Uterus (tissue), 4 donors: ENCODE results near the gene LSM4. TPM values are rescaled to one million over a fixed set of nuclear protein-coding genes. Genes with fewer than 3 reads are reported as not detected.

Source experiments
- DNase-seq, 2 donors: peaks; one replicate each; pipeline ENCODE4 v3.0.0-alpha.2; 2019 to 2020
- H3K27ac ChIP-seq, 2 donors: fragments of 200-600 bp; sonication (generic); 1 replicate in 1 of 2; 2 replicates in 1 of 2; pipeline ENCODE4 v1.5.1; 2016 to 2018
- H3K27me3 ChIP-seq, 2 donors: fragments of 200-600 bp; sonication (generic); one replicate each; pipeline ENCODE4 v1.5.1; 2018 to 2019; ENCODE audit warnings: control low read depth in 1 of 2
- H3K36me3 ChIP-seq, 2 donors: fragments of 200-600 bp; sonication (generic); one replicate each; pipeline ENCODE4 v1.5.1; 2019; ENCODE audit warnings: control low read depth in 1 of 2
- H3K4me1 ChIP-seq, 2 donors: fragments of 200-600 bp; sonication (generic); one replicate each; pipeline ENCODE4 v1.5.1; 2018 to 2019; ENCODE audit warnings: control low read depth in 1 of 2
- H3K4me3 ChIP-seq, 2 donors: fragments of 200-600 bp; sonication (generic); 1 replicate in 1 of 2; 2 replicates in 1 of 2; pipeline ENCODE4 v1.5.1; 2018 to 2019; ENCODE audit warnings: mild to moderate bottlenecking in 1 of 2
- H3K9me3 ChIP-seq, 2 donors: fragments of 200-600 bp; sonication (generic); one replicate each; pipeline ENCODE4 v1.5.1; 2019; ENCODE audit warnings: control low read depth in 1 of 2
- POLR2A ChIP-seq, 2 donors: fragments of 450-650 bp; IDR thresholded peaks; one replicate each; pipeline ENCODE4 v1.6.1; 2016; ENCODE audit warnings: antibody characterized with exemption in 2 of 2, mild to moderate bottlenecking in 1 of 2, moderate library complexity in 1 of 2
- intact Hi-C: fragments of 100-400 bp; cut with DNase I; formaldehyde crosslinking; loops from one replicate; pipeline ENCODE4 v1.15.1; 2023; ENCODE audit warnings: low total_unique reads
- total RNA-seq, 4 donors: library from RNA; depleted of rRNA in 3 of 4; stranded (reverse); fragments of >200 nt in 3 of 4; gene quantifications; one replicate each; pipeline versions ENCODE4 v1.1.0 to v1.2.4, GENCODE V29; 2014 to 2023
- TF ChIP-seq, protein P1 (sequence below), 4 experiments: fragments of 200-600 bp in 2 of 4; fragments of 450-650 bp in 2 of 4; sonication (generic) in 2 of 4; IDR thresholded peaks; one replicate each; pipeline ENCODE4 v1.5.1; 2016 to 2019; ENCODE audit warnings: antibody characterized with exemption in 4 of 4, mild to moderate bottlenecking in 2 of 4, moderate library complexity in 1 of 4
- donor health status: DM: yes; HTN: yes; CAD: no.

The LSM4 gene
- total RNA-seq, 4 donors from 2014 or later, result 8.8 to 120 (median 64.2) TPM

DNA sequence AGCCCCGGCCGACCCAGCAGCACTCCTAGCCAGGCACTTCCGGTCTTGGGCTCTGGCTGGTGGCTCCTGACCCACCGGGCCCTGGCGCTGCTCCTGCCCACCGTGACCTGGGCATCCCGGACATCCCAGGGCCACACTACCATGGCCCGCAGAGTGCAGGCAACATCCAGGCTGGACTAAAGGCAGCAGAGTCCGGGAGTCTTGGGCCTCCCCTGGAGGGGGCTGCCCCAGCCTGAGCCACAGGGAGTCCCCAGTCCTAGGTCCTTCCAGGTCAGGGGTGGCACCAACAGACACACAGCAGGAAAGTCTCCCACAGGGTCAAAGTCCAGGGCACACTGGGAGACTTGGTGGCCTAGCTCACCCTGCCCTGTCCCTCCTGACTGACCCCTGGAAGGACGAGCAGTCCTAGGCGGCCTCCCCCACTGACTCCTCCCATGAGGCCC lies 10.8 kb downstream of the LSM4 start:
- Histone ChIP-seq H3K27me3 (no peaks in the 10 kb centered on the region), H3K9me3 (no peaks in the 10 kb centered on the region), H3K4me1 (no peaks in the 10 kb centered on the region), H3K4me3 (no peak overlapping the region), H3K27ac (no peak overlapping the region), H3K36me3 (no peaks in the 10 kb centered on the region)
- TF ChIP-seq, protein P1, sequence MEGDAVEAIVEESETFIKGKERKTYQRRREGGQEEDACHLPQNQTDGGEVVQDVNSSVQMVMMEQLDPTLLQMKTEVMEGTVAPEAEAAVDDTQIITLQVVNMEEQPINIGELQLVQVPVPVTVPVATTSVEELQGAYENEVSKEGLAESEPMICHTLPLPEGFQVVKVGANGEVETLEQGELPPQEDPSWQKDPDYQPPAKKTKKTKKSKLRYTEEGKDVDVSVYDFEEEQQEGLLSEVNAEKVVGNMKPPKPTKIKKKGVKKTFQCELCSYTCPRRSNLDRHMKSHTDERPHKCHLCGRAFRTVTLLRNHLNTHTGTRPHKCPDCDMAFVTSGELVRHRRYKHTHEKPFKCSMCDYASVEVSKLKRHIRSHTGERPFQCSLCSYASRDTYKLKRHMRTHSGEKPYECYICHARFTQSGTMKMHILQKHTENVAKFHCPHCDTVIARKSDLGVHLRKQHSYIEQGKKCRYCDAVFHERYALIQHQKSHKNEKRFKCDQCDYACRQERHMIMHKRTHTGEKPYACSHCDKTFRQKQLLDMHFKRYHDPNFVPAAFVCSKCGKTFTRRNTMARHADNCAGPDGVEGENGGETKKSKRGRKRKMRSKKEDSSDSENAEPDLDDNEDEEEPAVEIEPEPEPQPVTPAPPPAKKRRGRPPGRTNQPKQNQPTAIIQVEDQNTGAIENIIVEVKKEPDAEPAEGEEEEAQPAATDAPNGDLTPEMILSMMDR (IDR thresholded peaks at IDR 0.05), result no peak
- TF ChIP-seq POLR2A (IDR thresholded peaks at IDR 0.05), result no peak
- DNase-seq, result no peak
- intact Hi-C loops, result no loop called here

- TF ChIP-seq POLR2A (IDR thresholded peaks at IDR 0.05), result no peak
- TF ChIP-seq, protein P1 (IDR thresholded peaks at IDR 0.05), result no peak
- H3K27ac ChIP-seq, result no peak overlapping the region
- DNase-seq, result no peak
- H3K27me3 ChIP-seq, result no peaks in the 10 kb centered on the region
- H3K9me3 ChIP-seq, result no peaks in the 10 kb centered on the region
- no peaks in the 10 kb centered on the region for H3K36me3 ChIP-seq
- intact Hi-C loops, result no loop called here
- H3K4me3 ChIP-seq, result no peak overlapping the region
- H3K4me1 ChIP-seq, result peaks cover 0 to 1% of the 10 kb centered on the region in 2 donors
Observed at GRCh38 chr19:18311502-18312091, 11.3 kb downstream of the LSM4 start.

DNA sequence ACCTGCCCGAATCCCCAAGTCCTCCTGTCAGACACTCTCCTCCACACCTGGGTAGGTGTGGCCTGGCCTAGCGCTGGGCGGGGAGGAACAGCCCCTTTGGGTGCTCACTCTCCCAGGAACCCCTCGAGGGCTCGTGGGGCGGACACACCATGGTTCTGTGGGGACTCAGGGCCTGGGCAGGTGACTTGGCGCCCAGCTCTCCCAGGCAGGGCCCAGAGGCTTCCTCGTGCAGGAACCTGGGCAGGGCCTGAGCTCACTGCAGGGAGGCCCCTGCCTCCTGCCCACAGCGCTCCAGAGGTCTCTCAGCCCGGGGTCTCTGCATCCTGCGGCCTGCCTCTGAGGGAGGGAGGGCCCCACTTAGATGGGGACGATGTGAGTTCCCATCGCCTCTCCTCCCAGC lies 11.9 kb downstream of the LSM4 start:
- Histone ChIP-seq H3K4me1 (peaks cover 0 to 6% of the 10 kb centered on the region in 2 donors), H3K9me3 (no peaks in the 10 kb centered on the region), H3K36me3 (no peaks in the 10 kb centered on the region), H3K27ac (no peak overlapping the region), H3K27me3 (no peaks in the 10 kb centered on the region), H3K4me3 (no peak overlapping the region)
- DNase-seq, result no peak
- TF ChIP-seq, protein P1 (IDR thresholded peaks at IDR 0.05), result no peak
- no peak for TF ChIP-seq POLR2A (IDR thresholded peaks at IDR 0.05)
- intact Hi-C loops, result no loop called here

GRCh38 chr19:18310118-18310909 lies 12.6 kb downstream of the LSM4 start:
- Histone ChIP-seq H3K36me3 (no peaks in the 10 kb centered on the region), H3K27ac (no peak overlapping the region), H3K27me3 (no peaks in the 10 kb centered on the region), H3K4me3 (no peak overlapping the region), H3K9me3 (no peaks in the 10 kb centered on the region), H3K4me1 (peaks cover 0 to 6% of the 10 kb centered on the region in 2 donors)
- intact Hi-C loops, result no loop called here
- TF ChIP-seq, protein P1 (IDR thresholded peaks at IDR 0.05), result no peak
- TF ChIP-seq POLR2A (IDR thresholded peaks at IDR 0.05), result no peak
- DNase-seq, result no peak

GRCh38 chr19:18309525-18310064 lies 13.3 kb downstream of the LSM4 start:
- Histone ChIP-seq H3K9me3 (no peaks in the 10 kb centered on the region), H3K4me1 (peaks cover 0 to 6% of the 10 kb centered on the region in 2 donors), H3K27me3 (no peaks in the 10 kb centered on the region), H3K27ac (no peak overlapping the region), H3K4me3 (no peak overlapping the region), H3K36me3 (no peaks in the 10 kb centered on the region)
- no peak for TF ChIP-seq POLR2A (IDR thresholded peaks at IDR 0.05)
- TF ChIP-seq, protein P1 (IDR thresholded peaks at IDR 0.05), result no peak
- intact Hi-C loops, result no loop called here
- no peak for DNase-seq
